ENCODE measurements around the gene SLC5A11. TPM values are rescaled to one million over a fixed set of nuclear protein-coding genes. Genes with fewer than 3 reads are reported as not detected.
"Not testable (repeated sequence)": the region's sequence is repeated elsewhere in the genome, so short reads cannot be mapped to it uniquely, and the experiment has no call there.

SLC5A11 gene
- total RNA-seq, 1 donor from 2014 or later: not detected

DNA sequence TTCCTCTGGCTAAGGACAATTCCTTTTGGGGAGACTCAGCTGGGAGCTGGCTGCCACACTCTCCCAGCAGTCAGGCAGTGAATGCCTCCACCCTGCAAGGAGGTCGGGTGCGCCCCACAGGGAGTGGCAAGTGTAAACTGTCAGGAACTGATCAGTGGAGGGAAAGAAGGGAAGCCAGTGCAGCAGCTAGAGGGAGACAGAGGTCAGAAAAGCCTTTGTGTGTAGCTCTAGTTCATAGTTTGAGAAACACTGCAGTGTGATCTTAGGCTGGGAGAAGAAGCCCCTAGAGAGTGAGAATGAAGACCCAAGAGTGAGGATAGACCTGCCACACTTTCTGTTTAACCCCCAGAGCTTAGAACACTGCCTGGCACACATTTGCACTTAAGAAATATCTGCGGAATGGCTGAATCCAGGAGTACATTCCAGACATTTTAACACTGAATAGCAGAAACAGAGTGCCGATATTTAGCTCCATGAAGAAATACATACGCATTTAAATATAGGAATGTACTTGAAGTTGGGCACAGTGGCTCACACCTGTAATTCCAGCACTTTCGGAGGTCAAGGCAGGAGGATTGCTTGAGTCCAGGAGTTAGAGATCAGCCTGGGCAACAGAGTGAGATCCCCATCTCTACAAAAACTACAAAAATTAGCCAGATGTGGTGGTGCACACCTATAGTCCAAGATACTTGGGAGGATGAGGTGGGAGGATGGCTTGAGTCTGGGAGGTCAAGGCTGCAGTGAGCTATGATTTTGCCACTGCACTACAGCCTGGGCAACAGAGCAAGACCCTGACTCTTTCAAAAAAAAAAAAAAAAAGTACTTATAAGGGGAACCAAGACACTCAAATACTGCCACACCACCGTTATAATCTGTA, 11.1 kb upstream of the SLC5A11 start:
- DNase-seq (ENCODE audit: low read depth in 2 of 2): peak; percentile 5 to 56

DNA sequence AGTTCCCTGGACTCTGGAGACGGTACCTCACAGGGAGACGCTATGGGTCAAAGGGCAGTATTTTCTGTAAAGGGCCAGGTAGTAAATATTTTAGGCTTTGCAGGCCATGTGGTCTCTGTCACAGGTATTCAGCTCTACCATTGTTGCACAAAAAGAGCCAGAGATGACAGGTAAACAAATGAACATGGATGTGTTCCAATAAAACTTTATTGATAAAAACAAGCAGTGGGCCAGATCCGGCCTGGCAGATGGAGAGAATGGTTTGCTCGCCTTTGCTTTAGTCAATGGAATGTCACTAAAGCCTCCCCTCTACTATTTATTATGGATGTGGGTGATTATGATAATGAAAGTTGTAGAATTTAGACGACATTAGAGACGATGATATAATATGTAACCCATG, 8.9 kb upstream of the SLC5A11 start:
- no peak for DNase-seq (ENCODE audit: low read depth in 2 of 2)

DNA sequence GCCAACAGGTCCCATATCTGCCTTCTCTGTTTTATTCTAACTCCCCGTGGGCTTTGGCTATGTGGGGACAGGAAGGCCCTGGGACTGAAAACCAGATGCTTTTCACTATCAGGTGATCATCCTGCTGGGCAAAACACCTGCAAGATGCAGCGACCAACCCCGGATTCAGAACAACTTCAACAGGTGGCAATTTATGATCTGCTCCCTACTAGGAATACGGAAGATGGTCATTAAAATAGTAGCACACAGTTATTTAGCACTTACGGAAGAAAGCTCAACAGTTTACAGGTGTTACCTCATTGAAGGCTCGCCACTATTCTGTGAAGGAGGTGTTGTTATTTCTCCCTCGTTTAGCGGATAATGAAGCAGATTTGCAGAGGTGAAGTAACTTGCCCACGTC, 7.8 kb upstream of the SLC5A11 start:
- DNase-seq (ENCODE audit: low read depth in 2 of 2): no peak

DNA sequence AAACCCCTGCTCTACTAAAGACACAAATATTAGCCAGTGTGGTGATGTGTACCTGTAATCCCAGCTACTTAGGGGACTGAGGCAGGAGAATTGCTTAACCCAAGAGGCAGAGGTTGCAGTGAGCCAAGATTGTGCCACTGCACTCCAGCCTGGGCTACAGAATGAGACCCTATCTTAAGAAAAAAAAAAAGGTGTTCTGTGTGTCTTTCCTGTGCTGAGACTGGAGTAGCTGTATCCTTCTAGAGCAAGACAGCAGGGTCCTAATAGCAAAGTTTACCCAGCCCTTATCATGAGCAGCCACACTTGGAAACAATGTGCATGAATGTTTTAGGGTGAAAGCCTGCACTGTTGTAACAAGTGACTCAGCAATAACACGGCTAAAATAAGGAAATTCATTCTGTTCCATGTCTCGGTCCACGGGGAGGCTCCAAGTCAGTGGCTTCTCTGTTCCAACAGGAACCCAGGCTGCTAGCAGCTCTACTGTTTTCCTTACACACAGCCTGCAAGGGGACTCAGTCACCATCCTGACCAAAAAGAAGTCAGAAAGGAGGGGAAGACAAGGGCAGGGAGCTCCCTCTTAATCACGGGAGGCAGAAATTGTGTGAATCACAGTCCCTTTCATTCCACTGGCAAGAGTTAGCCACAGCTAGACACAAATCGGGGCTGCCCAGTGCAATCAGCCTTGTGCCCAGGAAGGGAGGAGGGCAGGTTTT, 7.1 kb upstream of the SLC5A11 start:
- DNase-seq (ENCODE audit: low read depth in 2 of 2): peak in 1 of 2 donors; percentile 71

DNA sequence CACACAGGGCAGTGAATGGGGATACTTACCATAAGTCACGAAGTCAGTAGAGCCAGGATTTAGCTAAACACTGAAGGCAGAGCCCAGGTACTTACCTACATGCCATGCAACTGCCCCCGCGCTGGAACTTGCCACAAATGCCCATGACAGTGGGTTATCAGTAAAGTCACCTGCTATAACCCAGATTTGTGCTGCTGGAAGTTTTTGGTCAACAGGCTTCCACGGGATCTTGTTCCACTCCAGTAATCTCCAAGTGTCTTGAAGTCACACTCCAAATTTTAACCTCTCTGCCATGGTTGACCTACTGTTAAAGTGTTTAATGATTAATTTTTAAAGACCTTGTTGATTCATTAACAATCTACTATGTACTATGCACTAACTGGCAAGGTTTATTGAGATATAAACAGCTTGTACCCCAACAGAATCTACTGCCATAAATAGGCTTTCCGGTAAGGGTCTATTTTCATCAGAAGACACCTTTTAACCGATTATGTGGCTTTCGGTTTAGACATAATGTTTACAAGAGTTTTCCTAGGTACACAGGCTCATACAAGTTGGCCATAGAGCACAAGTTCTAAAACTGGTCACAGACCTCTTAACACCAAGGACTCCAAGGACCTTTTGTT, 6.3 kb upstream of the SLC5A11 start:
- DNase-seq (ENCODE audit: low read depth in 2 of 2): no peak

DNA sequence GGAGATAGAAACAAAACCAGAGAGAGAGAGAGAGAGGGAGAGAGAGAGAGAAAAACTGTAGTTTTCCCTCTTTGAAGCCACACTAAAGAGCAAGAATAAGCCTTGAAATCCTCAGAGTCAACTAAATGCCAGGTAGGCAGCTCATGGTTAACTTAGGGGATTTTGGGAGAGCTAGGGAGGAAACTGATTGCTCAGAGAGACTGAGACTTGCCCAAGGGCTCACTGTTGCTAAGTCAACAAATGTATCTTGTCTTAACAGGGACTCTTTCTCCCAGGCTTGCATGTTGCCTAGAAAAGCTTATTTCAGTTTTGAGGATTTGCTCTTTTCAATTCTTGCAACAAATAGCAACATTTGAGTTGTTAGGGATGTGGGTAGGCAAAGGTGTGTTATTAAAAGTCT, 4.5 kb upstream of the SLC5A11 start:
- no peak for DNase-seq (ENCODE audit: low read depth in 2 of 2)

DNA sequence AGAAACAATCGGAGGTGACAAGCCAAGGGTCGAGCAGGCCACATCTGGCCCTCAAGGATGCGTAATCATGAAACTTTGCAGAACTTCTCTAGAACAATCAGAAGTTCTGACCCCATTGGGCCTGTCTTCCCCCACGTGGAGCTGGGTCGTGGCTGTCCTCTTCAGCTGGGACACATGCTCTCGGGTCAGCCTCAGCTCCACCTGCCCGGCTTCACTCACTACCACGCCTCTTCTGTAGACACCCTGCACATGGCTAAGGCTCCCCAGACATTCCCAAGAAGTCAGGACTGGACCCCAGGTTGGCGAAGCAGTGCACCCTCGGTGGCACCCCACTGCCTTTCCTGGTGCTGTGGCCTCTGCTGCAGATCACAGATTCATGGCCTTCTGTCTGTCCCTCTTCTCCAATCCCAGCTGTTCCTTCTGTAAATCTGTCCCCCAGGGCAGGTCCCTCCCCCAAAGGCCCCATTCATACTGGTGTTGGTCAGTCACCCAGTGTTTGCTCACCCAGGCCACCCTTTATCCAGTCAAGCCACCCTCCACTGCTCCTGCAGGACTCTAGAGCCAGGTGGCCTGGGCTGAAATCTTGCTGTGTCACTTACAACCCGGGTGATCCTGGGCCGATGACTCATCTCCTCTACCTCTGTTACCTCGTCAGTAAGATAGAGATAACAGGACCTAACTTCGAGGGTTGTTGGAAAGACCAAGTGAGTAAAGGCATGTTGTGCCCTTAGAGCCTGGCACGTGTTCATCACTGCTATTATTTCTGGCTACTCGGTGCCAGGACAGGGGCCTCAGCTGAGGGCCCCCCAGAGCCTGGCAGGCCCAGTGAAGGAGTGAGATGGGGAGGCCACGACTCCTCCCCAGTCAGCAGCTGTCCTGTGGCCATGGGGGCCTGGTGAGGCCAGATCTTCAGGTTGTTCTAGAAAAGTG, 1.4 kb upstream of the SLC5A11 start:
- DNase-seq (ENCODE audit: low read depth in 2 of 2): peak in 1 of 2 donors; percentile 34

DNA sequence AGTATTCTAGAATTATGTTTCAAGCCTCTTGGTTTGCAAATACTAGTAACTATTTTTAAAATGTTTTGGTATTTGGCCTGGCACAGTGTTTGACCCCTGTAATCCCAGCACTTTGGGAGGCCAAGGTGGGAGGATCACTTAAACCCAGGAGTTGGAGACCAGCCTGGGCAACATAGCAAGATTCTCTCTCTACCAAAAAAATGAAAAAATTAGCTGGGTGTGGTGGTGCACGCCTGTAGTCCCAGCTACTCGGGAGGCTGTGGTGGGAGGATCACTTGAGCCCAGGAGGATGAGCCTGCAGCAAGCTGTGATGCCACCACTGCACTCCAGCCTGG, 765 bp upstream of the SLC5A11 start:
- not testable (repeated sequence) for DNase-seq (ENCODE audit: low read depth in 2 of 2)

DNA sequence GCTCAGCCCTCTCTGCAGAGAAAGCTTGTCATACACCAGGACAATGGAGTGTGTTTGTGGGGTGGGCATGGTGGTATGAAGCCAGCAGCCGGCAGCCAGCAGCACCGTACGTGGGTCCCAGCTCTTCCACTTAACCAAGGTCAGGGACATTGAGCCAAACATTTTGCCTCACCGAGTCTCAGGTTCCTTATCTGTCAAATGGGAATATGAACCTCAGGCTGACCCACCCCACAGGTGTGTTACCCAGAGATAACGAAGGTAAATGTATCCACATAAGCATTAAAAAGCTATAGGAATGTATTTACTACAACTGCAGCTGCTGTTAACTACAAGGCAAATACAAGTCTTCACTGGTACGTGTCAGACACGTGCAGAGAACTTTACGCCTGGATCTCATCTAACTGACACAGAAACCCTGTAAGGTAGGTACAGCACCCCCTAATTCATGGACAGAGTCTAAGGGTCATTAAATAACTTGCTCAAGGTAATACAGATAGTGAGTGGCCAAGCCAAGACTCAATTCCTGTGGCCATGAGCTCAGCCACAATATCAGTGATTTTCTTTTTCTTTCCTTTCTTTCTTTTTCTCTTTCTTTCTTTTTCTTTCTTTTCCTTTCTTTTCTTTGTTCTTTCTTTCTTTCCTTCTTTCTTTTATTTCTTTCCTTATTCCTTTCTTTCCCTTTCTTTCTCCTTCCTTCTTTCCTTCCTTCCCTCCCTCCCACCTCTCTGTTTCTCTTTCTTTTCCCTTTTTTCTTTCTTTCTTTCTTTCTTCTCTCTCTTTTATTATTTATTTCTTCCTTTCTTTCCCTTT, 990 bp downstream of the SLC5A11 start:
- DNase-seq (ENCODE audit: low read depth in 2 of 2): no peak

DNA sequence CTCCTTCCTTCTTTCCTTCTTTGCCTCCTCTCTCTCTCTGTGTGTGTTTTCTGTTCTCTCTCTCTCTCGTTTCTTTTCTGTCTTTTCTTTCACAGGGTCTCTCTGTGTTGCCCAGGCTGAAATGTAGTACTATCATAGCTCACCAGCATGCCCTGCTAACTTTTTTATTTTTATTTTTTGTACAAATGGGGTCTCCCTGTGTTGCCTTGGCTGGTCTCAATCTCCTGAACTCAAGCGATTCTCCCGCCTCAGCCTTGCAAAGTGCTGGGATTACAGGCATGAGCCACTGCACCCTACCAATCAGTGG, 1.5 kb downstream of the SLC5A11 start:
- DNase-seq (ENCODE audit: low read depth in 2 of 2): no peak

DNA sequence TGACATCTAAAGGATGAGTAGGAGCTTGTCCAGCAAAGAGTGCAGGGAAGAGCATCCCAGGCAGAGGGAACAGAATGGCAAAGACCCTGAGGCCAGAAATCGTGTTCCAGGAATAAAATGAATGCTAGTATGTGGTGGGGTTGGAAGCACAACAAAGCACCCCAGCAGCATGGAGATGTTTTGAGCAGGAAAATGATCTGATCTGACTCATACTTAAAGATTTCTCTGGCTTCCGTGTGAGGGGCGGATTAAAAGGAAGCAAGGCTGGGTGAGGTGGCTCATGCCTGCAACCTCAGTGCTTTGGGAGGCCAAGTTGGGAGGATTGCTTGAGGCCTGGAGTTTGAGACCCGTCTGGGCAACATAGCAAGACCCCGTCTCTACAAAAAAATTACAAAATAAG, 2.3 kb downstream of the SLC5A11 start:
- peak in 1 of 2 donors; percentile 48 for DNase-seq (ENCODE audit: low read depth in 2 of 2)

DNA sequence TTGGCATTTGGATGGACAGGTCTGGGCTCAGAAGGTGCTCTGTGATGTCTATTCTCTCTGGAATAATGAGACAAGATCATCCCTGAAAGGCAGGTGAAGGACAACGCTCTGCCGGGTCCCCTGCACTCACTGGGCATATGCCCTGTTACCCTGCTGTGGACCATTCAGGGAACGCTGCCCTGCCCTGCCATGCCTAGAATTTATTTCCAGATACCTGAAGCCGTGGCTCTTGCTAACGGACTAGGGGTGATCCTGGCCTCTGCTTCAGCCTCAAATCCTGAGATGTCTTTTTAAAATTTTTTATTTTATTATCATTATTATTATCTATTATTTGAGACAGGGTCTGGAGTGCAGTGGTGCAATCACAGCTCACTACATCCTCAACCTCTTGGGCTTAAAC, 3.9 kb downstream of the SLC5A11 start:
- DNase-seq (ENCODE audit: low read depth in 2 of 2): no peak

DNA sequence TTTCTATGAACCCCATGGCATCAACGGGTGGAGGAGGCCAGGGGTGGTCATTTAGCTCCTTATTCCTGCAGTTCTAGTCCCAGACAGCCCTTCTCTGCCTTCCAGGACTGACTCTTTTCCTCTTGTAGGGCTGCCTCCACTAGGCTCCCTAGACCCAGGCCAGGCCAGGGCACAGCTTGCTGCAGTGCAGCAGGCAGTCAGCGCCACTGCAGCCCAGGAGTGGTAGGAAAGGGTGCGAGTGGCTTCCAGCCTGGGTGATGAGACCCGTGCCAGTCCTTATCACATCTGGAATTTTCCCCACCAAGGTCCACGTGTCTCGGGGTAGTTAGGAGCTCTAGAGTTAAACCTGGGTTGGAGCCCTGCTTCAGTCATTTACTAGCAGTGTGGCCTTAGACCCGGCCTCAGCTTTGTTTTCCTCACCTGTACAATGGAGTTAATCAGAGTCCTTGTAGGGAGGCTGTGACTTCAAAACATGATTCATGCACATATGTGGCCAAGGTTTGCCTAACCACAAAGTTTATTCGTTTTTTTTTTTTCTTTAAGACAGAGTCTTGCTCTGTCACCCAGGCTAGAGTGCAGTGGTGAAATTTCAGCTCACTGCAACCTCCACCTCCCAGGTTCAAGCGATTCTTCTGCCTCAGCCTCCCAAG, 4.7 kb downstream of the SLC5A11 start:
- DNase-seq (ENCODE audit: low read depth in 2 of 2): no peak

DNA sequence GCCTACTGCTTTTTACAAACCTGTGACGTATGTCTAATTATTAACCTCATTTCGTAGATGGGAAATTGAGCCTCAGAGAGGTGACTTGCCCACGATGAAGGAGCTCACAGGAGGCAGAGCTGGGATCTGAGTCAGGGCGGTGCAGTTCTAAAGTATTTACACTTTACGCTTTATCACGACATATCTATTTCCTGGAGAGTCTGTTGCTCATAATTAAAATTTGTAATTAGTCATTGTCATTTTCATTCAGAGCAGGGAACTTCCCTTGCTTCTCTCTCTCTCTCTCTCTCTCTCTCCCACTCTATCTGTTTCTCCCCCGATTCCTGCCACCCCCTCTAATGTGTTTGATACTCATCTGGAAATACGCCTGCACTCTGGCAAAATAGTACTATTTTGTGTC, 5.9 kb downstream of the SLC5A11 start:
- no peak for DNase-seq (ENCODE audit: low read depth in 2 of 2)

DNA sequence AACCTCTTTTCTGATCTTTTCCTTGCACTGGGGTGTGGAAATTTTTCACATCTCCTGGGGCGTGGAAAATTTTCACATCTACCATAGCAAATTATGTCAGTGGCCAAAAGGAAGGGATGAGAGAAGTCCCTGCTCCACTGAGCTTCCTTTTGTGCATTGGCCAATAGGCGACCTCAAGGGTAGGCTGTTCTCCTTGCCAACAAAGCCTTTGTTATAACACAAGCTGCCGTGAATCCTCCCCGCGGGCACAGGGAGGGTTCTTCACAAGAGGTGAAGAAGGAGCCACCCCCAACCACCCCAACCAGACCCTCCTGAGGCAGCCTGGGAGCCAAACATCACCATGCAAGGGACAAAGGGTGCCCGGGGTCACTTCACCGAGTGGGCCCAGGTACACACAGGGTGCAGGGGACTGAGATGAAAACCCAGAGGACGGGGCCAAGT, 6.5 kb downstream of the SLC5A11 start:
- DNase-seq (ENCODE audit: low read depth in 2 of 2): peak in 1 of 2 donors; percentile 15

DNA sequence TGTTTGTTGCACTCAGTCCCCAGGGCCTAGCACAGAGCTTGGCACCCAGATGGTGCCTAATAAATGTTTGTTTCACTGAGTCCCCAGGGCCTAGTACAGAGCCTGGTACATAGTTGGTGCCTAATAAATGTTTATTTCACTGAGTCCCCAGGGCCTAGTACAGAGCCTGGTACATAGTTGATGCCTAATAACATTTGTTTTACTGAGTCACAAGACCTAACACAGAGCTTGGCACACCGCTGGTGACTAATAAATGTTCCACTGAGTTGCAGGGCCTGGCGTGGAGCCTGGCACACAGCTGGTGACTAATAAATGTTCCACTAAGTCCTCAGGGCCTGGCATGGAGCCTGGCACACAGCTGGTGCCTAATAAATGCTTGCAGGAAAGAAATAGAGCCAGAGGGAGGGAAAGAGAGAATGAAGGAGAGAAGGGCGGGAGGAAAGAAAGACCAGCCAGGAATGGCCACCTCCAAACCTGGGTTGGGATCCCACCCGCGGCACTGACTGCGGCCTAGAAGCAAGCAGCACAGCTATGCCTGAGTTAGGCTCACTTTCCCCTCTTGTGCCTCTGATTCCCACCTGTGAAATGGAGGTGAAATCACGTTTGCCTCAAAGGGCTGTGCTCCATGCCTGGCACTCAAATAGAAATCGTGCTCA, 7.5 kb downstream of the SLC5A11 start:
- DNase-seq (ENCODE audit: low read depth in 2 of 2): peak in 1 of 2 donors; percentile 7

DNA sequence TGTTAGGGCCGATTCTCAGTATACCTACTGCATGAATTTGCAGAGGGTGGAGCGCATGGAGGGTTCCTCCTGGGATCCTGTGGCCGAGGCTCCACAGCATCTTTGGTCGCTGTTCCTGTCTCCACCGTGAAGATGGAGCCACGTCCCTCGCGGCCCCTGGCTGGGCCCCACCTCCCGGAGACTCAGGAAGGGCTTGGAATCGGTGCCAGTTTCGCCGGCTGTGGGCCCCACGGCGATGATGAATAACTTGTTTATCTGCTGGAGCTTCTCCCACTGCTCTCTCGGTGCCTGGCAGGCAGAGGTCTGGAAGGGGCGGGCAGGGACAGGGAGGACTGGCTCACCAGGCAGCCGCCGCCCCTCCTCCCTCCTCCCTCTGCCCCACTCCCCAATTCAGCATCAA, 8.1 kb downstream of the SLC5A11 start:
- peak in 1 of 2 donors; percentile 65 for DNase-seq (ENCODE audit: low read depth in 2 of 2)

DNA sequence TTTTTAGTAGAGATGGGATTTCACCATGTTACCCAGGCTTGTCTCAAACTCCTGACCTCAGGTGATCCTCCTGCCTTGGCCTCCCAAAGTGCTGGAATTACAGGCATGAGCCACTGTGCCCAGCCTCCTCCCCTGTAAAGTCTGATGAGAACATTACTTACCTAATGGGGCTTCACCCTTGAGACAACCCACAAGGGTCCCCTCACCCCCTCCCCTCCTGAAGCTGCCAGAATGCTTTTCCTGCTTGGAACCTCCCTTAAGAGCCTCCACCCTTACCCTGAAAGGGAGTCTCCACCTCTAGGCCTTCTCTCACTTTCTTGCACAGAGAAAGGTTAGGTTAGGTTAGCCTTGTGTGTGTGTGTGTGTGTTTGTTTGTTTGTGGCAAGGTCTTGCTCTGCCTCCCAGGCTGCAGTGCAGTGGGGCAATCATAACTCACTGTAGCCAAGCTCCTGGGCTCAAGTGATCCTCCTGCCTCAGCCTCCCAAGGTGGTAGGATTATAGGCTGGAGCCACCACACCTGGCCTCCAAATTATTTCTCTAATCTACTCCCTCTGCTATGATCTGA, 8.9 kb downstream of the SLC5A11 start:
- DNase-seq (ENCODE audit: low read depth in 2 of 2): no peak

DNA sequence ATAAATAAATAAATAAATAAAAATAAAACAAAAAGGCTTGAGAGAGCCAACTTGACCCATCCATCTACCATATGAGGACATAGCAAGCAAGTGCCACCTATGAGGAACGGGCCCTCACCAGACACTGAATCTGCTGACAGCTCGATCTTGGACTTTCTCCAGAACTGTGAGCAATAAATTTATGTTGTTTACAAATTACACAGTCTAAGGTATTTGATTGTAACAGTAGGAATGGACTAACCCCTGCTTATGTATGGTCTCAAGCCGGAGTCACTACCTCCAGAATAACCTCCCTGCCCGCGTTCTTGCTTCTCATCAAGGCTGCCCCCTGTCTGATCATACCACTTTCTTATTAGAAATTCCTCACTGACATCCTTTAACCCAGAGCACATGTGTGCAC, 9.9 kb downstream of the SLC5A11 start:
- DNase-seq (ENCODE audit: low read depth in 2 of 2): no peak

Measured in dermis microvascular lymphatic vessel endothelial cell (primary cell).